HG02884 (cell line): Measurements from ENCODE around the gene VAV3.
"Not testable (repeated sequence)": the region's sequence is repeated elsewhere in the genome, so short reads cannot be mapped to it uniquely, and the experiment has no call there.

ENCODE experiments used
- ATAC-seq: cut with Tn5 transposase; IDR thresholded peaks from one replicate; pipeline ENCODE4 v1.9.1; 2021; ENCODE audit warnings: mild to moderate bottlenecking, moderate library complexity; ENCODE audit not compliant: unreplicated experiment

Gene VAV3

DNA sequence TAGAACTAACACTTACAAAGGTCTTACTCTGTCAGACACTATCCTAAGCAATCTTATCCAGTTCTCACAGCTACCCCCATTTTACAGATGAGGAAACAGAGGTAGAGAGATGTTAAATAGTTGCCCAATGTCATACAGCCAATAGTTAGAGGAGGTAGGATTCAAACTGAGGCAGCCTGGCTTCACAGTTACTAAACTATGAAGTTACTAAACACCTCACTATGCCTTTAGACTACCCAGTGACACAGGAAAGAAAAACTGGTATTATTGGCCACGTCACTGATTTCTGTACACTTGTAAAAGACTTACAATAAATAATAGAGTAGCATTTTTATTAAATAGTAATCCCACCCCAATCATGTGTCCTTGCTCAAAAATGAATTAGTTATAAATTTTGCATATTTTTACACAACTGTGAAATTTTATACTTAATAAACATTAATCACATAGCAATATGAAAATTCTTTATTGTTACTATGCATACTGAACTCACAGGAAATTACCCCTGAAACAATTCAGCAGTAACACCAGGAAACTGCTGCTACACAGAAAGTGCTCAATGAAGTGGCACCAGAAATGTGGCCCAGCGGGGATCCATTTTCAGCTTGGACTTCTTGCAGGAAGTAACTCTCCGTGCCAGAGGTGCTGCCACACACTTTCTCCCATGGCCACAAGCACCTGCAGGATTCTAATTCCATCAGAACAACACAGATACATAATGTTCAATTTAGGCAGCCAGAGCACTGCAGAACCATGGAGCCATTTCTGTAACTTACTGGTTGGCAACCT lies 69.4 kb downstream of the VAV3 start:
- no peak for ATAC-seq

DNA sequence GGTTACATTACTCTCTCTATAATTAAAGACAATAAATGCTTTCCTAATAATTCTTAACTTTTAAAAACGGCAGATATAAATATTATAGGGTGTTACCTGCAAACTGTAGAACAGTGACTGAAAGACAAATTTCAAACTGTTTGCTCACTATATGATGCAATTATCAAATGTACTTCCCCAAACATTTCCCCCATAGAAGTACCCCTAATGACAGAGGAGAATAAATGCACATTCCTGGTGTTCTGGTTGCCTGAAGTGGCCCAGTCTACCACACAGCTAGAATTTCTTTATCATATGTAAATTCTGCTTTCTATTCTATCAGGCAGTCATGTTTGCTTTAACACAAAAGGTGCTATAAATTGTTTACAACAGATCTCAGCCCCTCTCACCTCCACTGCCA lies 70.4 kb downstream of the VAV3 start:
- ATAC-seq = no peak

DNA sequence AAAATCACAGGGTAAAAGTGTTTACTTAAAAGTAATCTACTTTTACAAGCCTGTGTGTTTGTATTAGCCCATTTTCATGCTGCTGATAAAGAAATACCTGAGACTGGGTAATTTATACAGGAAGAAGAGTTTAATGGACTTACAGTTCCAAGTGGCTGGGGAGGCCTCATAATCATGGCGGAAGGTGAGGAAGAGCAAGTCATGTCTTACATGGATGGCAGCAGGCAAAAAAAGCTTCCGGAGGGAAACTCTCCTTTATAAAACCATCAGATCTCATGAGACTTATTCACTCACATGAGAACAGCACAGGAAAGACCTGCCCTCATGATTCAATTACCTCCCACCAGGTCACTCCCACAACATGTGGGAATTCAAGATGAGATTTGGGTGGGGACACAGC lies 71.6 kb downstream of the VAV3 start:
- ATAC-seq = not testable (repeated sequence)

DNA sequence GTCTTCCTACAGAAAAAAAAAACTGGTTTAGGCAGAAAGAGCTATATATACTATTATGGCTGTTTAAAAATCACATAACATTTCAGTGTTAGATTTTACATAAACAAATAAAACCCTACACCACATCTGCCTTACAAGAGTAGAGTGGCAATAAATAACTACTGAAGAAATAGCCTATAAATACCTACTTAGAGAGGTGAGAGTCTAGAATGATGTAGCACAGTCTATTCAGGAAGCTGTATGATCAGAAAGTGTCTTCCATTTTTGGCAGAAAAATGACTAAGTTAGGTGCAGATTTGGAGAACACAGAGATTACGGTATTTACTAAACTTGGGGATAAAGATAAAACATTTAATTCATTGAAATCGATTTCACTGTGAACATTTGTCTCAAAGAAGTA lies 75.5 kb downstream of the VAV3 start:
- no peak for ATAC-seq

DNA sequence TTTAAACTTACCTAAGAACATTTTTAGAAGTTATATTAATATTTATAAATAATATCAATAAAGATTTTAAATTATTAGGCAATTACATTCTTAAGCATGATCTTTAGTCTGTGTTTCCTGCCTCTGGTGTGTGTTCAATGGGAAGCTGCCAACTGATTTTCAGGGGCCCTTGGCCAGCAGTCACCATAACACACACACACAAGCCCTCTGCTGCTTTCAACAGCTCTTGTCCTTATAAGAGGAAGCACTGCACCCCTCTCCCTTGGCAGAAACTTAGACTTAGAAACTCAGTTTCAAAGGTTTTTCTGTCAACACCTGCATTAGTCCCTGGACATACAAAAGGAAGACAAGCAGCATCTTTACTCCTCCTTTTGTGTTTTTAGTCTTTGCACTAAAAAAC lies 81.4 kb downstream of the VAV3 start:
- no peak for ATAC-seq

DNA sequence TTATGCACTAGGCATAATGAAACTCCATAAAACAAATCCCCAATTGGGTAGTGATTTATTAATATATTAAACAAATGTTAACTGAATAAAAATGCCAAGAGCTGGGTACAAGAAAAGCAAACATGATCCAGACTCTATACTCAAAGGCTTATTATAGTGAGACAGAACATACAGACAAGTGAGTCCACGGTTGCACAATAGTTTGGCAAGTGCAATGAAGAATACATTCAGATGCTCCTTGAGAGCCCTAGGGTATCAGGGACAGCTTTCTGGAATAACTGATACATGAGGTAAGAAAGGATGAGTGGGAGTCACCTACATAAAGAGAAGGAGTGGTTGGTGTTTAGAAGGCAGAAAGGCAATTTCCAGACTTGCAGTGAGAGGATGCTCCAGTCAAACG lies 85.1 kb downstream of the VAV3 start:
- no peak for ATAC-seq

DNA sequence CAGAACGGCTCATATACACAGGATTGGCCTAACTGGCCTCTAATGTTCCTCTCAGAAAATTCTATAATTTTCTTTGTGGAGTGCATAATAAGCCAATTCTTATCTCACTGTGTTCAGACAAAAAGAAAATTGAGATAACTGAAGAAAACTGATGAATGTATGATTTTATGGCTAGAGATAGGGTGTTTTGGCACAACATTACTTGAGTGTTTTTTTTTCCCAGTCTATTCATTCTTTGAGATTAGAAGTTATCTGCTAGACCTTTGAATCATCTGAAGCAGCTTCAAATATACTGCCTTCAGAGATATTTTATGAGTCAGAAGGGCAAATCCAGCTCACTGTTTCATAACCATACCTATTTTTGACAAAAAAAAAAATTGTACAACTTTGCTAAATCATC lies 85.6 kb downstream of the VAV3 start:
- ATAC-seq = no peak

DNA sequence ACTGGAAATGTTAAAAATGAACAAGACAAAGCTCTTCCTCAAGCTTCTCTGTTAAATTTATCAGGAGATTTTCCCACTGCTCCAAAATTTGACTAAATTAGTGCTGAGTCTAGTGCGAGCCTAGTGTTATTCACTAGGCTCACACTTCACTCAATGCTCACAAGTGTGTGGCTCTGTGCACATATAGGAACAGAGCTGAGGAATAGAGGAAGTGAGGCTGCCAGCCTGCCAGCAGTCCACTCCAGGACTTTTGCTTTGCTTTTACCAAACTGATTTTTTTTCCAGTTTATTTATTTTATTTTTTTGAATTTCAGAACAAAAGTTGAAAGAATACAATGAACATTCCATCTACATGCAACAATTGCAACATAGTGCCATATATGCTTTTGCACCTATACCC lies 87.2 kb downstream of the VAV3 start:
- ATAC-seq = no peak

DNA sequence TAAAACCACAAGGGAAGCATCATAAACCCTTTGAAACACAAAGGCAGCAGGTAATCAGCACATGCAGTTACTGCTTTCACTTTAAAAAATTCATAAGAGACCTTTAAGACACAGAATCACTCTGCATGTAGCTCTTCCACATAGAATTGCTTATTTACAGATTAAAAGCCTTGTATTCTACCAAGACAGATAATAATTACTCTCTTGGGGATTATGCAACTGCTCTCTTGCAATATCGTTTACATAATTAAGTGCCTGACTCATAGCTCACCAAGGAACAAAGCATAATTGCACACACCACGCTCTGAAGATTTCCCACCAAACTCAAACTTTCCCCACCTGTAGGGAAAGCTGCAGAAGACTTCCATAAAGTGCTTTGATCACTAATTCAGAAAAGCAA lies 87.9 kb downstream of the VAV3 start:
- no peak for ATAC-seq

DNA sequence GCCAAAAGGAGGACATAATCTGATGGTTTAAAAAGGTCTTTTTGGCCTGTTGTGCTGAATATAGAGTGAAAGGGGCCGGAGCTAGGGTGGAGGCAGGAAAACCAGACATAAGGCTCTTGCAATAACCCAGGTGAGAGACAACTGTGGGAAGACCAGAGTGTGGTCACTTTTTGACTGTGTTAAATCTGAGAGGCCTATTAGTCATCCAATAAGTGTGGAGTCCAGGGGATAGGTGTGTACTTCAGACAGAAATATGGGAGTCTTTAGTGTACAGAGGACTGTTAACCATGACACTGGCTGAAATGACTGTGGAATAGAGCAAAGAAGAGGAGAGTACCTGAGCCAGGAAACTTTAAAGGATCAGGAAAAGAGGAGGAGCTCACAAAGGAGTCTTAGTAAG lies 89.3 kb downstream of the VAV3 start:
- no peak for ATAC-seq

DNA sequence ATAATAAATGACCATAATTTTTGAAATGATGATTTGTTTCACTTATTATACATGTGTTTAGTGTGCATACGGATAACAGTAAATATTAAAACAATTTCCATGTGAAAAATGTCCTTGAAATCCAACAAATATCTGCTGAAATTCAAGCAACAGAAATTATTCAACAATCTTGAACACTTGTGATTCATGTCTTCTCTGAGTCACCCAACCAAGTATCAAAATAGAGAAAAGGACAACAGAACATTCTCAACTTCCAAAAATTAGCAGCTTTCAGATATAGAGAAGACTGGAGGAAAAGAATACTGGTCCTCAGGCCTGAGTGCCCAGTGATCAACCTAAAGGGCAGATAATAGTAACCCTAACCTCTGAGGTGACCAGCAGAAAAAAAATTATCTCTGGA lies 90.8 kb downstream of the VAV3 start:
- no peak for ATAC-seq

DNA sequence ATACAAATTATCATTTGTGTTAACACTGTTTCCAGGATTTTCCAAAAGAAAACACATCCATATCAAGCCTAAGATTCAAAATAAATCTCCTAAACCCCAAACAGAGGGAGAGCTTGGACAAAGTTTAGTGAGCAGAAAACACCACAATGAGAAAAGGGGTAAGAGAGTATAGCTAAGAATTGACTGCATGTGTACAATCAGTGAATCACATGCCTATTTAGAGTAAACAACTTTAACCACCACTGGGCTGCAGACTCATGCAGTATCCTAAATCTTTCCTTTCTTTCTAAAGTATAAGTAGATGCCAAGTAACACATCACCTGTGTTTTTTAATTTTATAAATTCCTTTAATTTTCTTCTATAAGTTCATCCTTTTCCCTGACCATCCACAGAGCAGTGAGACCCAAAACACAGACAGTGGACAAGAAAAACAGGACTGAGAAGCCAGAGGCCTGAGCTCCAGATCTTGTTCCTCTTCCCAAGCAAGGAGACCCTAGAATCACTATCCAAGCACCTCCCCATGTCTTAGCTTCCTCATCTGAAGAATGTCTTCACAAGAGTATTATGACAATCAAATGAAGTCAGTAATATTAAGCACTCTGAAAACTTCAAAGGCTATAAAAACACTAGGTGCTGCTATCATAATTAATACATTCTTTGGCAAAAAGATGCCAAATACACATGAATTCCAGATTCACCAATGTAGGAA lies 93.1 kb downstream of the VAV3 start:
- ATAC-seq = no peak

DNA sequence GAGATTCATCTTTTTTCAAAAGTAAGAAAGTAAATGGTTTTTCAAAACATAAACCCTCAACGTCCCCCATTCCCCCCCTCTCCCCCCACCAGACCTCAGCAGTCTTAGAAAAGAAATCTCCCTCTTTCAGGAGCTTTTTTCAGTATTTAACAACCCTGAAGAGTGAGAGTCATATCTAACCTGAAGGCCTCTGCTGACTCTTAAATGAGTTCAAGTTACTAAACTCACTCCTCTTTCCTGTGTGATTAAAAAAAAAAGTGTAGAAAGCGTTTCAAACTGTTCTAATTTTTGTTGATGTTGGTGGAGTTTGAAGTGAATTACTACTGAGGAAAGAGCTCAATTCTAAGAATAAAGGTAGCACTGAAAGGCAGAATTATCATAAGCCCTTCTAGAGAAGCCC lies 93.7 kb downstream of the VAV3 start:
- peak; percentile 51 for ATAC-seq

DNA sequence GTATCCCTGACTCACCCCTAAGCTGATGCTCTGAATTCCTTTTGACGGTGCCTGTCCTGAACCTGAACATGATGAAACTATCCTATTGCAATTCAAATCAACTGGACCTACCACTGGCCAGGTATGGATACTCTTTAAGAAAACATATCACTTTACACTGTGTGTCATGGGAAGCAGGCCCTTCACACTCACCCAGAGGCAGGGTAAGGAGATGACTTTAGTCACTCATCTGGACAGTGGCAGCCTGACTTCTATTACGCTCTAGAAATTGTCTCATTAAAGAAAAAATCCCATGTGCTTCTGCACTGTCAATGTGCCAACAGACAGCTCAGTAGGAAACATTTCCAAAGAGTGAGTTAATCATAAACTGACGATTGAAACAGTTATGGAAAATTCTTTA lies 94.3 kb downstream of the VAV3 start:
- ATAC-seq = no peak

DNA sequence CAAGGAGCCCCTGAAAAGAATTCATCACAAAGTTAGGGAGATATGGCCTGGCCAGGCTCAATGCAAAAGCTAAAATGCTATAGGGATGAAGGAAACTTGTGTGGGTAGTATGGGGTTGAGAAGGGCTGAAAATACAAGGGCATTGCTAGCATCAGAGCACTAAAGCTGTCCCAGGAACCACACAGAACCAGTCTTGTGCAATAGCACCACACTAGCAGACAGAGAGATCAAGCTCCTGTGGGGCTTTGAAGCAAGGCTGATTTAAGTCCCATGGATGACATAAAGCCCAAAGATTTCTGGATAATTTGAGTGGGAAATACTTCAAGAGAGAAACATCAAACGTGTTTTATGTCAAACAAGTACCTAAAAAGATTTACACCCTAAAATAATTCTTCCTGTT lies 97.1 kb downstream of the VAV3 start:
- no peak for ATAC-seq

DNA sequence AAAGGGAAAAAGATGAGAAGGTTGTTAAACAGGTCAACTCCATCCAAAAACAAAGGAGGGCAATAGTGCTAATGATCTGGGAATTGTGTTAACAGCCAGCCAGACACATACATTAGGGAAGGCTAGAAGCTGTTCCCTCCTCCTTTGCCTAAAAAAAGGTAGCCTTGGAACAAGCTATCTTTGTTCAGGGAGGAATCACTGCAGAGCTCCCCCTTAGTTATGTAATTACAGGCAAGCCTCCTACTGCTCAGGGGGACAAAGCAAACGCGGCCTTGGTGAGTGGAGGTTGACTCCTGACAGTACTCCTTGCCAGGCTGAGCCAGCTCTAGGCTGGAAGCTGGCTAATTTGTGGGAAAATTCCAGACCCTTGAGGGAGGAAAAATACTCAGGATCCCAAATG lies 97.6 kb downstream of the VAV3 start:
- ATAC-seq = no peak

DNA sequence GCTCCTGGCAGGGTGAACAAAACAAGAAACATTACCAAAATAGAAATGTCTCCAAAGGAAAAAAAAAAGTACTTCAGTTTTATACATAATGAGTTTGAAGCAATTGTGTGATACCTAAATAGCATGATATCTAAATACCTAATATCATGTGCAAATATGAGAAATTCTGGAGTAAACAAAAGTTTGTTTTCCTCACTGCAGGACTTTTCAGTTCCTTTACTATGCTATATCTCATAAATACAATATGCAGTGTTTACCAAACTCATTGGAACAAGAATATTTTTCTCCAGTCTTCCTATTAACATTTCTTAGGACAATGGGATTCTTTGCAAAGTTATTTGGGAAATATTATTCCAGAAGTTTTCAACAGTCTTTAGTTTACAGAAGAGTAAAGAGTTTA lies 98.1 kb downstream of the VAV3 start:
- ATAC-seq = no peak

DNA sequence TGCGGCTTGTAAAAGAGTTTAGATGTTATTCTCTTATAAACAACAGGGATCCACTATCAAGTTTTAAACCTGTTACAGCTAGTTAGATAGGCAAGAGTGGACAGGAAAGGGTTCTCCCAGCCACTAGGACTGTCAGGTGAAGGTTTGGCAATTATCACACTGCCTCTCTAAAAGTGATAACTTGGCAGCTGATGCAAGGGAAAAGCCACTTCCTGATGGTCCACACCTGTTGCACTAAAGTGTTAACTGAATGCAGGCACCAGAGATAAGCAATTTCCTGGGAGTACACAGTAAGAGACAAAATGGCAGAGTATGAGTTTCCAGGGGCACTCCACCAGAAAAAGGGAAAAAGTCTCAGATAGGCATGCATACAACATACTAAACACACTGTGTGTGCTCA lies 99.4 kb downstream of the VAV3 start:
- ATAC-seq = no peak

DNA sequence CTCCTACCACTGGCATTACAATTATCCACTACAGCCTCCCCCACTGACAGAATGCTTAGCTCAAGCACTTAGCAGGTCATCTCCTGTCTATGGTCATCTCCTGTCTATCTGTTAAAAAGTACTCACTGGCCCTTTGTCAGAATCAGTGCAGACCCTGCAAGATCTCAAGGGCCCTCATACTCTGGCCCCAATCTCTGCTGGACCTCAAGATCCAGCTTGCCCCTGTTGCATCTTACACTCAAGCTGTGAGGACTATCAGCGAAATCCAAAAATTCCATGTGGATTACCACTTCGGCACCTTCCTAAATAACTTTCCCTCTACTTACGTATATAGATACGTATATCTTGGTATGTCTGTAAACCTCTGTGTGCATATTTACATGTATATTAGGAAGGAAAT lies 101.6 kb downstream of the VAV3 start:
- no peak for ATAC-seq

DNA sequence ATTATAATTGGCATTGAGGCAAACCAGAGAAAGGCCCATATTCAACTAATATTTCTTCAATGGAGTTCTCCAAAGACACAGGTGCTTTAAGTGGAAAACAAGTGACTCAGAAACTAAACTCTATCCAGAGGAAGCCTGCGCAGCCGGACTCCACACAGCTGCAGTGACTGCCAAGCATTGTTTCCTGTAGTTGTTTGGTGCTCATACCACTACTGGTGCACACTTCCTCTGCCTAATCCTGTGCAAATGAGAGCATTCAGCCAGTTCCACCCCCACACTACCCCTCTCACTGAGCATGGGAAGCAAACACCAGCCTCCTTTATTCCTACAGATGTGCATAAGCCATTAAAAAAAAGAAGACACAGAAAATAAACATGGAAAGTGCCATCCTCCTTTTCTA lies 102.9 kb downstream of the VAV3 start:
- ATAC-seq = no peak

DNA sequence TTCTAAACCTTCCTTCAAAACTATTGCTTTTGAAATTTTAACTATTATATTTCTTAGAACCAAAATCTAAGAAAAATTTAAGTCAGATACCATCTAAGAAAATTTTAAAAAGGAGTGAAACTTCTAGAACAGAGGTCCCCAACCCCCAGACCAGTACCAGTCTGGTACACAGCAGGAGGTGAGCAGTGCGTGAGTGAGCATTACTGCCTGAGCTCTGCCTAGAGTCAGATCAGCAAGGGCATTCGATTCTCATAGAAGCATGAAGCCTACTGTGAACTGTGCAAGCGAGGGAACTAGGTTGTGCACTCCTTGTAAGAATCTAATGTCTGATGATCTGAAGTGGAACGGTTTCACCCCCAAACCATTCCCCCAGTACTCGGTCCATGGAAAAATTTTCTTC lies 106.7 kb downstream of the VAV3 start:
- no peak for ATAC-seq

DNA sequence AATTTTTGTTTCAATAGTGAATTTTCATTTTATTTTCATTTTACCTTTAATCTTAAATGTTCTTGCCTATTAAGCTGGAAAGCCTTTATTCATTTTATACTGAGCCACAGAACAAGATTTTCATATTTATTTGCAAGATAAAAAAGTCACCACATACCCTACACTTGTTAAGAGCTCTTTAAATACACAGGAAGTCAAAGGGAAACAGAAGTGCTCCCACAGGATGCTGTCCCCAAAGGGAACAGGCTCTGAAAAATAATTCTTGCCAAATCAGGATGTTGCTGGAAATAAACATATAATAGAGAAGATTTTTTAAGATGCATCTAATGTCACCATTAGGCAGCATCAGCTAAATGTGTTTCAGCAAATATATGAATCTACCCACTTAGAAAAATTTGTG lies 113.6 kb downstream of the VAV3 start:
- no peak for ATAC-seq
